Upper lobe of left lung (tissue), 6 donors: ENCODE data around the gene DNASE1L2. TPM values are rescaled to one million over a fixed set of nuclear protein-coding genes. Genes with fewer than 3 reads are reported as not detected.

ENCODE experiments used
- ATAC-seq, 2 donors: fragments of 200-7000 bp; cut with Tn5 transposase; one replicate each; pipeline ENCODE4 v1.9.1; 2022; ENCODE audit warnings: mild to moderate bottlenecking in 2 of 2, moderate library complexity in 2 of 2; ENCODE audit not compliant: low FRiP score in 2 of 2
- DNase-seq, 2 donors: peaks; one replicate each; pipeline ENCODE4 v3.0.0-alpha.2; 2019 to 2020
- H3K27ac ChIP-seq, 4 donors: fragments of 200-600 bp; sonication (generic); one replicate each; pipeline ENCODE4 v1.5.1; 2016 to 2019
- H3K27me3 ChIP-seq, 4 donors: fragments of 200-600 bp; sonication (generic); one replicate each; pipeline ENCODE4 v1.5.1; 2017 to 2019
- H3K36me3 ChIP-seq, 4 donors: fragments of 200-600 bp; sonication (generic); one replicate each; pipeline ENCODE4 v1.5.1; 2016 to 2019
- H3K4me1 ChIP-seq, 4 donors: fragments of 200-600 bp; sonication (generic); one replicate each; pipeline ENCODE4 v1.5.1; 2018 to 2019
- H3K4me3 ChIP-seq, 4 donors: fragments of 200-600 bp; sonication (generic); one replicate each; pipeline ENCODE4 v1.5.1; 2017 to 2019; ENCODE audit warnings: mild to moderate bottlenecking in 2 of 4, moderate library complexity in 1 of 4
- H3K9me3 ChIP-seq, 4 donors: fragments of 200-600 bp; sonication (generic); one replicate each; pipeline ENCODE4 v1.5.1; 2018 to 2019
- EP300 ChIP-seq, 4 donors: sonication (generic); formaldehyde crosslinking; IDR thresholded peaks; one replicate each; pipeline ENCODE4 v1.5.1; 2017; ENCODE audit warnings: antibody characterized with exemption in 4 of 4, control low read depth in 2 of 4
- POLR2A ChIP-seq, 4 donors: fragments of 450-650 bp; IDR thresholded peaks; one replicate each; pipeline ENCODE4 v1.5.1; 2016 to 2017; ENCODE audit warnings: antibody characterized with exemption in 4 of 4, mild to moderate bottlenecking in 2 of 4
- POLR2AphosphoS5 ChIP-seq, 2 donors: sonication (generic); formaldehyde crosslinking; IDR thresholded peaks; one replicate each; pipeline ENCODE4 v1.5.1; 2017; ENCODE audit warnings: antibody characterized with exemption in 2 of 2
- WGBS, 2 donors: methylation state at CpG; one replicate each; pipeline ENCODE4 v1.1.5; 2017 to 2018; 5-methylcytosine and 5-hydroxymethylcytosine counted together
- total RNA-seq, 6 donors: library from RNA; depleted of rRNA in 4 of 6; stranded (reverse); fragments of >200 nt in 4 of 6; gene quantifications; one replicate each; pipeline versions ENCODE4 v1.1.0 to v1.2.1, GENCODE V29; 2016 to 2021
- TF ChIP-seq, protein P1 (sequence below), 6 experiments: fragments of 450-650 bp in 4 of 6; fragments of 200-600 bp in 2 of 6; sonication (generic) in 2 of 6; IDR thresholded peaks; one replicate each; pipeline ENCODE4 v1.5.1; 2016 to 2019; ENCODE audit warnings: antibody characterized with exemption in 6 of 6
- donor health status: DM: no; HTN: no; CAD: no; lungs with moderate emphysema.
- donor health status: DM: no; HTN: yes; CAD: no; lungs with severe emphysema.

DNASE1L2 gene
- total RNA-seq, 6 donors from 2014 or later: 0.79 to 2.1 (median 1.5) TPM; not detected in 2

DNA sequence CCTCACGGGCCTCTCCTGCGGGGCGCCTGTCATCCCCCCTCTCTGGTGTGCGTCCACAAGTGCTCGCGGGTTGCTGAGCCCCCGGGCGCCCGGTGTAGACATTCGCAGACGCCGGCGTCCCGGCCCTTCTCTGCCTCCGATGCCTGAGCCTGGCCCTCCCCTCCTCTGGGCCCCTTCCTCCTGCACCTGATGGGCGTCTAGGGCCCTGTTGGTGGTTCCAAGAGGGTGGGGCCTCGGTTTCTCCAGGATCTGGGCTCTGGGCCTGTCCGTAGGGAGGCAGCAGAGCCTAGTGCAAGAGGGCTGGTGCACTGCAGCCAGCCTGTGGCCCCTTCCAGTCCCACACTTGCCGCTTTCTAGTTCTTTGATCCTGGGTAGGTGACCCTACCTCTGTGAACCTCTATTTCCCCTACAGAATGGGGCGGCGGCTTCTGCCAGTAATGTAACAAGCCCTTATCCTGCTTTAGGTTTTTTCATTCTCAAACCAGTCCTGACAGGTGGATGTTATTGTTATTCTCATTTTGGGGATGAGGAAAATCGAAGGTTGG lies 12.2 kb upstream of the DNASE1L2 start:
- Histone ChIP-seq H3K27me3 (no peaks in the 10 kb centered on the region), H3K36me3 (peaks cover 4 to 19% (median 9%) of the 10 kb centered on the region in 4 donors), H3K27ac (peak overlapping the region; percentile 75 to 96 (median 90)), H3K4me1 (peaks cover 18 to 38% (median 21%) of the 10 kb centered on the region in 4 donors), H3K4me3 (peak overlapping the region; percentile 33 to 100 (median 80)), H3K9me3 (no peaks in the 10 kb centered on the region)
- DNase-seq (peak in 1 of 2 donors; percentile 77), ATAC-seq (peak; percentile 32 to 64)
- 9 to 15% methylated on average over 8 to 18 of the region's 22 CpGs for WGBS, 2 donors
- TF ChIP-seq EP300 (IDR thresholded peaks at IDR 0.05): no peak
- TF ChIP-seq, protein P1, sequence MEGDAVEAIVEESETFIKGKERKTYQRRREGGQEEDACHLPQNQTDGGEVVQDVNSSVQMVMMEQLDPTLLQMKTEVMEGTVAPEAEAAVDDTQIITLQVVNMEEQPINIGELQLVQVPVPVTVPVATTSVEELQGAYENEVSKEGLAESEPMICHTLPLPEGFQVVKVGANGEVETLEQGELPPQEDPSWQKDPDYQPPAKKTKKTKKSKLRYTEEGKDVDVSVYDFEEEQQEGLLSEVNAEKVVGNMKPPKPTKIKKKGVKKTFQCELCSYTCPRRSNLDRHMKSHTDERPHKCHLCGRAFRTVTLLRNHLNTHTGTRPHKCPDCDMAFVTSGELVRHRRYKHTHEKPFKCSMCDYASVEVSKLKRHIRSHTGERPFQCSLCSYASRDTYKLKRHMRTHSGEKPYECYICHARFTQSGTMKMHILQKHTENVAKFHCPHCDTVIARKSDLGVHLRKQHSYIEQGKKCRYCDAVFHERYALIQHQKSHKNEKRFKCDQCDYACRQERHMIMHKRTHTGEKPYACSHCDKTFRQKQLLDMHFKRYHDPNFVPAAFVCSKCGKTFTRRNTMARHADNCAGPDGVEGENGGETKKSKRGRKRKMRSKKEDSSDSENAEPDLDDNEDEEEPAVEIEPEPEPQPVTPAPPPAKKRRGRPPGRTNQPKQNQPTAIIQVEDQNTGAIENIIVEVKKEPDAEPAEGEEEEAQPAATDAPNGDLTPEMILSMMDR (IDR thresholded peaks at IDR 0.05): peak in 1 of 6 experiments; percentile 29

GRCh38 chr16:2226245-2226793 lies 9.9 kb upstream of the DNASE1L2 start:
- no peak for ATAC-seq
- DNase-seq: no peak
- no peaks in the 10 kb centered on the region for H3K9me3 ChIP-seq
- WGBS, 2 donors: 59 to 69% methylated on average over 3 to 9 of the region's 9 CpGs
- H3K36me3 ChIP-seq: peaks cover 15 to 42% (median 31%) of the 10 kb centered on the region in 4 donors
- peaks cover 18 to 38% (median 21%) of the 10 kb centered on the region in 4 donors for H3K4me1 ChIP-seq
- TF ChIP-seq POLR2A (IDR thresholded peaks at IDR 0.05): no peak
- no peak for TF ChIP-seq EP300 (IDR thresholded peaks at IDR 0.05)
- no peak for TF ChIP-seq POLR2AphosphoS5 (IDR thresholded peaks at IDR 0.05)
- TF ChIP-seq, protein P1 (IDR thresholded peaks at IDR 0.05): no peak
- no peak overlapping the region for H3K4me3 ChIP-seq
- no peaks in the 10 kb centered on the region for H3K27me3 ChIP-seq
- H3K27ac ChIP-seq: no peak overlapping the region

DNA sequence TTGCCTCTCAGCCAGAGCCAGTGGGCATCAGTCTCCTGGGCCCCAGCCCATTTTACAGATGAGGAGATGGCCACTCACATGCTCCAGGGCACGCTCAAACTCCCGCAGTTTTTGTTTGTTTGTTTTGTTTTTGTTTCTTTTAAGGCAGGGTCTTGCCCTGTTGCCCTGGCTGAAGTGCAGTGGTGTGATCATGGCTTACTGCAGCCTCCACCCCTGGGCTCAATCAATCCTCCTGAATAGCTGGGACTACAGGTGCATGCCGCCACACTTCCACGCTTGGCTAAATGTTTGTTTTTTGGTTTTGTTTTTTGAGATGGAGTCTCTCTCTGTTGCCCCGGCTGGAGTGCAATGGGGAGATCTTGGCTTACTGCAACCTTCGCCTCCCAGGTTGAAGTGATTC lies 9.3 kb upstream of the DNASE1L2 start:
- no peak for ATAC-seq
- TF ChIP-seq POLR2AphosphoS5 (IDR thresholded peaks at IDR 0.05) (no peak), POLR2A (IDR thresholded peaks at IDR 0.05) (no peak), EP300 (IDR thresholded peaks at IDR 0.05) (no peak)
- TF ChIP-seq, protein P1 (IDR thresholded peaks at IDR 0.05): no peak
- 91 to 96% methylated on average over 6 of the region's 6 CpGs for WGBS, 2 donors

GRCh38 chr16:2228161-2228824 lies 8.0 kb upstream of the DNASE1L2 start:
- Histone ChIP-seq H3K9me3 (no peaks in the 10 kb centered on the region), H3K4me1 (peaks cover 14 to 31% (median 21%) of the 10 kb centered on the region in 4 donors), H3K27me3 (no peaks in the 10 kb centered on the region), H3K27ac (no peak overlapping the region), H3K36me3 (peaks cover 31 to 62% (median 50%) of the 10 kb centered on the region in 4 donors), H3K4me3 (no peak overlapping the region)
- ATAC-seq (no peak), DNase-seq (peak in 1 of 2 donors; percentile 79)
- TF ChIP-seq EP300 (IDR thresholded peaks at IDR 0.05) (no peak), POLR2AphosphoS5 (IDR thresholded peaks at IDR 0.05) (no peak), POLR2A (IDR thresholded peaks at IDR 0.05) (no peak)
- TF ChIP-seq, protein P1 (IDR thresholded peaks at IDR 0.05): no peak
- 93% methylated on average over 22 of the region's 25 CpGs; no CpG with 5 or more reads in 1 of the 2 donors for WGBS, 2 donors

More for the DNA sequence above, 9.3 kb upstream of the DNASE1L2 start:
- Histone ChIP-seq H3K27ac (no peak overlapping the region), H3K4me1 (peaks cover 18 to 38% (median 21%) of the 10 kb centered on the region in 4 donors), H3K36me3 (peaks cover 20 to 48% (median 37%) of the 10 kb centered on the region in 4 donors), H3K4me3 (no peak overlapping the region), H3K27me3 (no peaks in the 10 kb centered on the region), H3K9me3 (no peaks in the 10 kb centered on the region)
- DNase-seq: no peak
